ENCODE data around the gene HOXB13.

The HOXB13 gene

DNA sequence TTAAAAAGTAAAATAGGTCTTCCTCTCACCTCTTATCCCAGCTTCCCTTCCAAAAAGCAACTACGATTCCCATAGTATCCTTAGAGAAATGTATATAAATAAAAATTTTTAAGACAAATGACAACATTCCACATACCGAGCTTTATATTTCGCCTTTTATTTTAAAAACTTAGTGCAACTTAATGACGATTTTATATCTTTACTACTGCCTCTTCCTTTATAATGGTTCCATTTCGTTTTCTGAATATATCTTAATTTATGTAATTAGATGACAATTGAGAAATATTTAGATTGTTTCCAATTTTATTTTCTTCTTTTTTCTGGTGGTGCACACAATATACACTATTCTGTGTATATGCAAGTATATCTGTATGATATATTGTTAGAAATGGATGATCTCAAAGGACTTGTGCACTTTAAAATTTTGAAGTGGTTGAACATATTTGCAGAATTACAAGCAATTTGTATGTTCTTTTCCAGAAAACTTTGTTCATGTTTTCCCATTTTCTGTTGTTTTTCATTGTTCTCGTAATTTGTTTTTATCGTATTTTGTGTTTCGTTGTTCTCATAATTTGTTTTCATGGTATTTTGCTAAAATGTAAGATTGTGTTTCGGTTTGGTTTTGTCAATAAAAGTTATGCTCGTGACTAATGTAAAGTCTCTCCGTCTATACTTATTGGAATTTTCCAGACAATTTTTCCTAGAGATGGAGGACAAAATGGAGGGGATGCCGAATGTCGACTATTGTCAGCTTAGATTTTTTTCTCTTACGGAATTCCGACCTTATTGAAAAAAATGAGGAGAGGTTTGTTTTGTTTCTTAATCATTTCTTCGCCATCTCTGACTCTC lies 20.4 kb upstream of the HOXB13 start:
- no peak for ATAC-seq

DNA sequence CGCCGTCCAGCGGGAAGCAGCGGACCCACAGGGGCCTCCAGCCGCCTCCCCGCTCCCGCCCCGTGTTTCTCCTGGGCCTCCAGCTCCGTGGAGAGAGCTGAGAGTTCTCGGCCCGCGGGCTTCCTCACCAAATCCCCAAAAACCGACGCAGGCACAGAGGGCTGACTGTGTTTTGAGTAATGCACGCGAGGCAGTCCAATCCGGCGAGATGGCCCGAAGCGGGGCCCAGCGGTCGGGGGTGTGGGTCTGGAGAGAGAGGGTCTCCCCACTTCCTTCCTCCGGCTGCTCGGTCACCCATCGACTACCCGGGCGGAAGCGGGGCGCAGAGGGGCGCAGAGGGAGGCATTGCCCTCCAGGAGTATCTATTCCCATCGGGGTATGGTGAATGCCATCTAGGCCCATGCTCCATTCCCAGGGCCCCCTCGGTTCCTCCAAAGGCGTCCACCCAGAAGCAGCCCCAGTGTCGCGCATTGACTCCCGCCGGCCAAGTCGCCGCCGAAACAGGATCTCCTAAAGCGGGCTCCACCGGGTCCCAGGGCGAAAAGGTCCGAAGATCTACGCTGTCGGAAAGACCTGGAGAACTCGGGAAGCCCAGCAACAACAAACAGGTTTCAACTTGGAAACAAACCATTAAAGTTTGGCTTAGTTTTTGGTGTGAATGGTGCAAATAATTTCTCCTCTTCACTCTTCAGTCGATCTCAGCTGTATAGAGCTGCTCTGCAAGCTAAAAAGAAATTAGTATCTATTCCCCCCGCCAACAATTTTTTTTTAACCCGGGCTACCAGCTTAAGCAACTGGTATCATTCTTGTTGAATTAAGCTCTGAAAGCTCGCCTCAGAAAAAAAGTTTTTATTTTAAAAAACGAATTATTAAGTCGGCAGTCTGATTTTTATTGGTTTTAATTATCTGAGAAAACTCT lies 19.2 kb upstream of the HOXB13 start:
- DNase-seq: no peak
- no peak for ATAC-seq

More for the DNA sequence above, 20.4 kb upstream of the HOXB13 start:
- DNase-seq: no peak

DNA sequence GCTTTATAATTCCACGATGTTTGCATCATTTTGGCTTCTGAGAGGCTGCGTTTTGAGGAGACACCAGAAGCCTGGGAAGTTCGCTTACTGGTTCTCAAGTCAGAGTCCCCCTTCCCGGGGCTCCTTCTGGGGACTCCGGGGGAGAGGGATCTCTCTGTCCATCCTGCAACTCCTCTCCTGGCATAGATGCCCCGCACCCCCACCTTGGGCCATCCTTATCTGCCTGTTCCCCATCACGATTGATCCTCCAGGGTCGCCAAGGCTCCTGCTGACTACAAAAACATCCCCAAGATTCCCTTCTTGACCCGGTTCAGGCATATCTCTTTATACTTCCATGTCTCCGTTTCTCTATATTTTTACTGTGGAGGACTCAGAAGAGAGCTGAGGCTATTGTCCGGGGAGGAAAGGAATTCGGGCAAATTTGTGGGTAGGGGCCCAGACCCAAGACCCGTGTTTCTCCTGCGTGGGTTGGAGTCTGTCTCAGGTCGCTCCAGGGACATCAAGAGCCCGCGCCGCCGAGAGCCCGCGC lies 18.4 kb upstream of the HOXB13 start:
- no peak for ATAC-seq
- no peak for DNase-seq

DNA sequence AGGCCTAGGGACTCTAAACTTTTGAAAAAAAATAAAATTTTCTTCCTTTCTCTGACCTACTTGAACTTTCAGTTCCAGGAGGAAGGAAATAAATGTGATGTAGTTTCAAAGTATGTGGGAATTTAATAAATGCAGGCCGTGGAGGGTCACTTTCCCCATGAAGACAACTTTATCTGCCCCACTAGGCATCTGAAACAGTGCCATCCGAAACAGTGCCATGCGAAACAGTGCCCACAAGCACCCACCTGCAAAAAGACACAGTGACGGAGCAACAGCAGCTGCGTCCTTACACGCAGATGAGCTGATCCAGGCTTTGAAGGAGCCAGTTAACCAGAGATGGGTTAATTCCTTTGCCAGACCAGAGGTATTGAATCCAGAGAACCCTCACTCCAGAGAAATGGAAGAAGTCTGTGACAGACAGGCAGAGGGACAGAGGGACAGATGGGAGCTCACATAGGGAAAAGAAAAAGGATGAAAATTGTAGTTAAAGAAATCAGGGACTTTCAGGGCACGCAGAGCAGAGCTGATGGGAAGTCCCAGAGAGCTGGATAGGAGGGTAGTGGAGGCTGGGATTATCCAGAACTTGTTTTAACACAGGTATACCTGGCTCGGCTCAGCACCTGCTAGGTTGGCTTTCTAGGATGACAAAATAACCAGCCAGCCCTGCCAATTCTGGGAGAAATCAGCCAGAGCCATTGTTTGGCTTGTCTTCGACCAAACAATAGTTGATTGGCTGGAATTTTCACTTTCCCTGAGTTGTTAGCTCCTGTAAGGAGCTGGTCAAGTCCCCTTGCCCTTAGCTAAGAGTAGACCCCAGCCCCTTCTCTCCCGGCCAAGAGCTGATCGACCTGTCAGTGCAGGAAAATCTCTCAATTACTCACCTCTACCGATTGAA lies 17.1 kb upstream of the HOXB13 start:
- DNase-seq (no peak), ATAC-seq (no peak)

DNA sequence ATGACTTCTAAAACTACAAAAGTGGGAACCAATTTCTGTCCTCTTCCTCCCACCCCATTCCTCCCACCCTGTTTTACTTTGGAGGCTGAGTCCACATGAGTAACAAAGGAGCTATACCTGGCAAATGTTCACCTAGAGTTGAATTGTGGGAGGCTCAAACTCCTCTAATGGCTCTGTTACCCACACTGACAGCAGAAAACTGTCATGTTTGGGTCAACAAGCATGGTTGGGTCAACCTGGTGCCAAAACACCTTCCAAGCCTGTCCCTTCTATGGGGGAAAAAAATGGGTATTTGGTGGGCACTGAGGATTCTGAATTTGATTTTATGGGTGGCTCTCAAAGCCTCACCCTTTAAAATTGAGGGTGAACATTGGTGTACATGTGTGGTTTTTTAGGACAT lies 12.0 kb upstream of the HOXB13 start:
- no peak for DNase-seq
- no peak for ATAC-seq

DNA sequence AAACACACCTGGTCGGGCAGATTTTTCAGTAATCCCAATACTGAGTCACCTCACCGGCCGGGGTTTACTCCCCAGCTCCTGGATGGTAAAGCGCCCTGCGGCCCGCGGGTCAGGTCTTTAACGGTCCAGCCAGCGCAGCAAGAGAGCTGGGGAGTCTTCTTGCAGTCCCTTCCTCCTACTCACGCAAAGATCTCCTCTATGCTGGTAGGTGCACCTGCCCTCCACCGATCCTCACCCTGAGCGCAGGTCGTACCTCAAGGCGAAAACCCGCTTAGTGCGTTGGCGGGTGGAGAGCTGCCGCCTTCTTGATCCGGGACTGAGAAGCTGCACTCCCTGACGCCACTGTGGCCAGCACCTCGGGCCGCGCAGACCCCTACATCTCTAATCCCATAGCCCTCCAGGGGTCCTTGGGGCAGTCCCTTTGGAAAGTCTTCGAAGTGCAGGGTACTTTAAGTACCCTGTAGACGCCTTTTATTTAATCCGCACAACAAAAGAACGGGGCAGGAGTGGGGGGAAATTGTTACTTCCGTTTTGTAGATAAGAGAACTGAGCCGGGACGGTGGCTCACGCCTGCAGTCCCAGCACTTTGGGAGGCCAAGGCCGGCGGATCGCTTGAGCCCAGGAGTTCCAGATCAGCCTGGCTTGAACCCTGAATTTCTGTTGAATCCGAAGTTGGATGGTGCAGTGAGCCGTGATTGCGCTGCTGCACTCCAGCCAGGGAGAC lies 10.4 kb upstream of the HOXB13 start:
- DNase-seq (no peak), ATAC-seq (no peak)

DNA sequence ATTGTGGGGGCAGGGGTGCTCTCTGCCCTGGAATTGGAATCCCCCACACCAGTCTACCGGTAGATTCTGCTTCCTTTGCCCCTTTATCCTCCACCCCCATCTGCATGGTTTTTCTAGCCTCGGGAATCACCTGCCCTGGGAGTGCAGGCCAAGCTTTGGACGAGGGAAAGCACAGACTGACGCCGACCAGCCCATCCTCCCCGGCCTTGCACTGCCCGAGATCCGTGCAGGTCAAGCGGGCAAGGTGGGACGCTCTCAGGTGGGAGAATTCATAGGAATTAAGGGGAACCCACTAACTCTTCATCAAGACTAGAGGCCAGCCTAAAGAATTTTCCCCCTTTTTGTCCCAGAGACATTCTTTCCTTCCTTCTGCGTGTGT lies 9.9 kb upstream of the HOXB13 start:
- no peak for ATAC-seq
- no peak for DNase-seq

DNA sequence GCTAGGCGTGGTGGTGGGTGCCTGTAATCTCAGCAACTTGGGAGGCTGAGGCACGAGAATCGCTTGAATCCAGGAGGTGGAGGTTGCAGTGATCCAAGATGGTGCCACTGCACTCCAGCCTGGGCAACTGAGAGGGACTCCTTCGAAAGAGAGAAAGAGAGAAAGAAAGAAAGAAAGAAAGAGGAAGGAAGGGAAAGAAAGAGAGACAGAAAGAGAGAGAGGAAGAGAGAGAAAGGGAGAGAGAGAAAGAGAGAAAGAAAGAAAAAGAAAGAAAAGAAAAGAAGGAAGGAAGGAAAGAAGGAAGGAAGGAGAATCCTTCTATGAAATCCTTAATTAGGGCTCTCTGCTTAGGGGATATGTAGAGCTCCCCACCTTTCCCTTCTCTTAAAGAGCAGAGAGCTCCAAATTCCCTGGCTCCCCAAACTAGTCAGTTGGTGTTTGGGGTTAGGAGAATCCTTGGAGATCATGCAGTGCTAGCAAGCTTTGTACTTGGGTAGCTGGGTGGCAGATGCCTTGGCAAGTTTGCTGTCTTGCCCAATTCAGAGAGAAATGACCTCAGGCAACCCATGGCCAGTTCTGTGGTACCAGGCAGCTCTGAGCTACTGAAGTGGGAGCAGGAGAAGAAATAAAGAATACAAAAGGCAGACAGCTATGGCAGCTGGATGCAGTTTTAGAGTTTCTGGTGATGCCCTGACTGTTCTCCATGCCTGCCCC lies 8.9 kb upstream of the HOXB13 start:
- DNase-seq: no peak

DNA sequence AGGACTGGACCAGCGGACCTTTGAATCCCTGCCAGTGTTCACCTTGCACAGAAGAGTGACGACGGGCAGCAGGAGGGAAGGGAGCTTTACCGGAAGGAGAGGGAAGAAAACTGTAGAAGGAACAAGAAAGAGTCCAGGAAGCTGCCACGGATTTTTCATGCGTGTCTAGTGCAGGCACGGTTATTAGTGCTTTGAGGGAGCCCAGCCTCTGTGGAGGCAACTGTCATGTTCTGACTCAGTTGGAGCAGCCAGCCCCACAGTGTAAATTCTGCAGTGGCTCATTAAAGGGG lies 6.5 kb upstream of the HOXB13 start:
- no peak for DNase-seq
- ATAC-seq: no peak

More for the DNA sequence above, 8.9 kb upstream of the HOXB13 start:
- ATAC-seq: no peak

DNA sequence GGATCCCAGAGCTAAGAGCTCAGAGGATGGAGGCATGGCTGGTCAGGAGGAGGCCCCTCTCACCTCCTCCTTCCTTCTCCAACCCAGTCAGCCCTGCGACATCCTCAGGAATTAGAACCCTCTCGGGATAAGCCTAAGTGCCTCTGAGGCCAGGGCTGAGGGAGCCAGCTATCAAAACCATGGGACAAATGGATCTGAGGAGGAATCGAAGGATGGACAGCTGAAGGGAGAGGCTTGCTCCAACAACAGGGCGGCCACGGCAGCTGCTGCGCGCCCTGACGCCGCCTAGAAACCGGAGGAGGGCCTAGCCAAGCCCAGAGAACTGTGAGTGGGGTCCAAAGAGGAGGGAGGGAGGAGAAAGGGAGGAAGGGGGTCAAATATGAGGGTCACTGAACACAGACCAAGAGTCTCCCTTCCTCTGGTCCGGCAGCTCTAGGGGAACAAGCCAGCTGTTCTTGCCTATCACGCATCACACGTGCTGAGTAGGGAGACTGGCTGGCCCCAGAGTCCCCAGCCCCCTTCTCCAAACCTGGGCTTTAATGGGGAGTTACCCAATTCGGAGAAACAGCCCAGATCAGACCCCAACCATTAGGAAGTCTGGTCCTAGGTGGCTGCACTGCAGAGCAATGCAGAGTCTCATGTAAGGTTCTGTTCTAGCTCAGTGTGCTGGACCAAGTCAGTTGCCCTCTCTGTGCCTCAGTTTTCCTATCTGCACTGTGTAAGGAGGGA lies 5.9 kb upstream of the HOXB13 start:
- DNase-seq: no peak
- ATAC-seq: no peak

DNA sequence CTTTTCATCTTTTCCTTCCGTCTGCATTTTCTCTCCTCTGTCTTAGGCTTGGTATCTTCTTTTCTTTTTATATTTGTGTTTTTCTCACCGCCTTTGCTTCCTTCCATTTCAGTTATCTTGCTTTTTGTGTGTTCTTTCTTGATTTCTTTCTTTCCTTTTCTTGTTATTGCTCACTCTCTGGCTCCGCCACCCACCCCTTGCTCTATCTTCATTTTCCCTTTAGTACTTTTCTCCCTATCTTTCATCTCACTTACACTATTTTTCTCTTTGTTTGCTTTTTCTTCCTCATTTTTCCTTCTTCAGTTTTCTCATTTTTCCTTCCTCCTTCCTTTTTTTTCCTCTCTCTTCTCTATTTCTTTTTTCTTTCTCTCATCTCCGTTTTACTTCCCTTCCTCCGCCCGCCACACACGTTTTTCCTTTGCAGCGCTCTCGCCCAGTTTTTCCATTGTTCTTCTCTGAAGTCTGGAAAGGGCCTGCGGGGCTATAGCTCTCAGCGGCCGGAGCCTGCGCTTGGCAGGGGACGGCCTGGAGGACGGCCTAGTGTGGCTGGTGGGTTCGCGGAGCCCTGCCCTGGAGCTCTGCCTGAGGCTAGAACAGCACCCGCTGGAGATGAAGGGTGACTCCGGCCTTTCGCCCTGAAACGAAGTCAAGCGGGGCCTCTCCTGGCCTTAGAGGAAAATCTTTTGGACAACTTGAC lies 5.2 kb upstream of the HOXB13 start:
- DNase-seq: no peak
- ATAC-seq: no peak

DNA sequence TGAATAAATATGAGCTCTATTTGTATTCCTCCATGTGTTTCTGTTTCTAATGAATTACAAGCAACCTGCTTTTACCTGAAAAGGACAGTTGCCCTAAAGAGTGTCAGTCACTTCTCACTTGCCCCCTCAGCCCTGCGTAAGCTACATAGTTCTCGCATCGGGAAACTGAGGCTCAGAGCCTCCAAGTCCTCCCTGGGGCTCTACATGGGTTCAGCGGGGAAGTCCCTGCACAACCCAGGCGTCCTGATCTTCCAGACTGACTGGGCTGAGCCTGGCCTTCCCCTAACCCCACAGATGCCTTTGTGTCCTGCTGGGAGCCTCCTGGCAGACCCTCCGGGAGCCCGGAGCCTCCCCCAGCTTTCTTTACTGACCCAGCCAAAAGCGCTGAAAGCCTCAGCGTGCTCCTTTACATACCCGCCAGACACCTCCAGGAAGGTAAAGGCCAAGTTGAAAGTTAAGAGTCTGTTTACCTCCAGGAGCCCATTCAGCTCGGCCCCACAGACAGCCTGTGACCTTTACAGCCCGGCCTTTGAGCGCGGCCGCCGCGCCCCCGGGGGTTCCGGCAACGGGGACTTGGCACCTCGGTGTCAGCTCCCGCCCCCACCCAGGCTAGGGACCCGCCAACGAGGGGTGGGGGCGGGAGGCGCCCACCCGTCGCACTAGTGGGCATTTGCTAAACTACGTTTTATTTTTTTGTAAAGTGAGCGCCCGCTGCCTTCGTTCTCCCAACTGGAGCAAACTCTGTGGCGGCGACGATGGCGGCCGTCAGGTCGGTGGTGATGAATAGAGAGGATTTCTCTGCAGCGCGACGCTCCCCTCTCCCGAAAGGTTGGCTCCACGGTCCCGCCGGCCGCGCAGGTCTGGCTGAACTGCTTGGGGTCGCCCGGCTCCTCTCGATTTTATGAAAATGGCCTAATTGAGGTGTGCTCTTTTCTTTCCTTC lies 4.4 kb upstream of the HOXB13 start:
- ATAC-seq: no peak
- DNase-seq: no peak

DNA sequence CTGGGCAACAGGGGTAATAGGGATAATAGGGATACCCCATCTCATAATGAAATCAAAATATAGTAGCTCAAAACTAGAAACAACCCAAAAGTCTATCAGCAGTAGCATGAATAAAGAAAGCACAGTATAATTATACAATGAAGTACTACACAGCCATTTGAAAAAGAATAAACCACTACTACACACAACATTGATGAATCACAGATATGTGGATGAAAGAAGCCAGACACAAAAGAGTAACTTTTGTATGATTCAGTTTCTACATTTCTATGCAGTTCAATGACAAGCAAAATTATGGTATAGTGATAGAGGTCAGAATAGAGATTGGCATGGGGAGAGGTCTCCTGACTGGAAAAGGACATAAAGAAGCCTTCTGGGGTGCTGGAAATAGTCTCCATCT lies 2.8 kb upstream of the HOXB13 start:
- DNase-seq (no peak), ATAC-seq (no peak)

DNA sequence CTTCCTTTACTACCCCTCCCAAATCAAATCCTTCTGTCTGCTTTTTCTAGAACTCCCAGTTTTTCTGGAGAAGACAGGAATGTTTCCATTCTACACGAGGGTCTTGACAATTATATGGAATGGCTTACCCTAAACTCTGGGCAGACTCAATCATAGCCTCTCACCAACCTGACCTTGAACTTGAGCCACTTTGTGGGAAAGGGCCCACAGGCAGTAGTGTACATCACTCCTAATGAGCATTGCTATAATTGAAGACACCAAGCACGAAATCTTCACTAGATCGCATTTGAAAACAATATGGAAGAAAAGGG lies 1.6 kb upstream of the HOXB13 start:
- DNase-seq (no peak), ATAC-seq (no peak)

DNA sequence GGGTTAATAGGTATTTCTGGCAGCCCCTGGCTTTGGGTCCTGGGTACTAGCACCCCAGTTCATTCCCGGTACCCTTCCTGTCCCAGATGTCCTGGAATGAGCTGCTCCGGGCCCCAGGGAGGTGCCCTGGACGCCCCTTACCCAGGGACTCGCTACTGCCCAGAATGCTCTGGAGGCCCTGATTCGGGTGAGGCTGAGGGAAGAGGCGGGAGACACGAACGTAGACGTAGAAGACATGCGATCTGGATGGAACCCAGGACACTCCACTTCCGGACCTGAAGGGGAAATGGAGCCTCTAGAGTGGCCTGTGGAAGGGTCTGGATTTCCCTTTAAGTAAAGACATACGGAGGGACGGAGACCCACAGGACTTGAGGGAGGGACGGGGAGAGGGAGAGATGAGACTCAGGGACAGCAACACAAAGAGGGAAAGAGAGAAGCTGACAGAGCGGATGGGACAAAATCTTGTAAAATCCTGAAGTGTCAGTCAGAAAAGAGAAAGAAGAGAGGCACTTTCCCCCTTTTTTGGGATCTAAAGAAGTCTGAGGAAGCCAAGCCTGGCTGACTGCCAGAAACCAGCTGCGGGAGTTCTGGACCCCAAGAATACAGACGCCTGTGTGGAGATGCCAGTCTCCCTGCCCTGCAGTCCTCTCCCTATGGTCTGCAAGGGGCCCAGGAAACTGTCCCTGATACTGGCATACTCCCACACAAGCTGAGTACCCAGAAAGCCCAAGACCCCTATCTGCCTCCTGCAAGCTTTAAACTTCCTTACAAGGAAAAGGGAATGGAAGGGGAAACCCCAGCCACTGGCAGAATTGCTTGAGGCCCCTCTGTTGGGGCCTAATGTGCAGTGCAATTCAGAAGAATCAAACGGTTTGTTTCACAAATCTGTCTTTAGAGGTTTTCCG lies 1.0 kb upstream of the HOXB13 start:
- no peak for DNase-seq

DNA sequence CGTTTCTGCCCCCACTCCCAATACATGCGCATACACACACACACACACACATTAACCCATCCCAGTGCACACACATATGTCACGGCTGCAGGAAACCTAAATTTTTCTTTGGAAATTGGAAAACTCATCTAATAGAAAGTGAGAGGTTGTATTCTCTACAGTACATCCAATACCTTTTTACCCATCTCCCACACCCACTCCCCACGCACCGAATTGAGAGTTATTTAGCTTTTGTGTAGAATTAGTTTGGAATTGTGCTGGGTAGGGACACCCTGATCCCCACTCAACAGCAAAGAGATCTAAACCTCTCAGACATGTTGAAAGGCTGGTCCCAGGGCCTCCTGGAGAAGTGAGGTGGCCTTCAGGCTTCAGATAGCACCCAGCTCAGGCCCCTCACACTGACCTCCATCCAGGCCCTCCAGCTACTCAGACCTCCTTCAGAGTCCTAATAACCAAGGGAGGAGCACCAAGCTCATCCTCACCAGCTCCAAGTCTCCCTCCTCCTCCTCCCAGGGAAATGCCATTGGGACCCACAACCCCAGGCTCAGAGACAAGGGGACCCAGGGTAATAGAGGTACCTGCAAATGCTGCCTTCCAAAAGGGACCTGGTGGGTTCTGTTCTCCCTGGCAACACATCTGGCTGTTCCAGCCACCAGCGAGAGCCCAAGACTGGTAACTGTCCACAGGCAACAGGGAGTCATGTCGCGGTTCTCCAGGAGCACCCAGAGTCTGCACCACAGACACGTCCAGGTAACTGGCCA lies 955 bp downstream of the HOXB13 start:
- ATAC-seq: no peak

More for the DNA sequence above, 1.0 kb upstream of the HOXB13 start:
- no peak for ATAC-seq

DNA sequence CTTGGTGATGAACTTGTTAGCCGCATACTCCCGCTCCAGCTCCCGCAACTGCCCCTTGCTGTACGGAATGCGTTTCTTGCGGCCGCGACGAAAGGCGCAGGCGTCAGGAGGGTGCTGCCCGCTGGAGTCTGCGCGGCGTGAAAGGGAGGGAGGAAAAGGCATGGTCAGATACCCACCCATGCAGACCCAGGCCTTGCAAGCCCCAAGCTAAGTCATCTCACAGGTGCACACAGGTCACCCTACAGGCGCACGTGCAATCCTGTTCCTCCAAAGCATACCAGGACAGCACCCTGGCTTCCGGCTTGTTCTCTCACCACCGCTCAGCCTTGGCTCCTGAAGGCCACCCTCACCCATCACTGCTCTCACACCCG lies 1.6 kb downstream of the HOXB13 start:
- DNase-seq: no peak
- no peak for ATAC-seq

More for the DNA sequence above, 955 bp downstream of the HOXB13 start:
- no peak for DNase-seq
